Omental fat pad (tissue), 4 donors: Measurements from ENCODE around the gene SSB. TPM values are rescaled to one million over a fixed set of nuclear protein-coding genes. Genes with fewer than 3 reads are reported as not detected.

Experiments used
- ATAC-seq: fragments of 150-250 bp; one replicate; pipeline ENCODE4 v1.9.1; 2016; ENCODE audit warnings: mild to moderate bottlenecking, moderate library complexity; ENCODE audit not compliant: low FRiP score
- DNase-seq: peaks from one replicate; pipeline ENCODE4 v3.0.0-alpha.2; 2019; ENCODE audit warnings: low spot score
- total RNA-seq, 4 donors: library from RNA; depleted of rRNA; stranded (reverse); fragments of >200 nt; gene quantifications; one replicate each; pipeline ENCODE4 v1.1.0, GENCODE V29; 2016
- TF ChIP-seq, protein P1 (sequence below), 3 donors: fragments of 450-650 bp; IDR thresholded peaks; one replicate each; pipeline ENCODE4 v1.5.1; 2016 to 2017; ENCODE audit warnings: antibody characterized with exemption in 3 of 3, mild to moderate bottlenecking in 3 of 3, moderate library complexity in 2 of 3

Gene SSB
- total RNA-seq, 4 donors from 2014 or later: 70.3 to 246 (median 111) TPM

DNA sequence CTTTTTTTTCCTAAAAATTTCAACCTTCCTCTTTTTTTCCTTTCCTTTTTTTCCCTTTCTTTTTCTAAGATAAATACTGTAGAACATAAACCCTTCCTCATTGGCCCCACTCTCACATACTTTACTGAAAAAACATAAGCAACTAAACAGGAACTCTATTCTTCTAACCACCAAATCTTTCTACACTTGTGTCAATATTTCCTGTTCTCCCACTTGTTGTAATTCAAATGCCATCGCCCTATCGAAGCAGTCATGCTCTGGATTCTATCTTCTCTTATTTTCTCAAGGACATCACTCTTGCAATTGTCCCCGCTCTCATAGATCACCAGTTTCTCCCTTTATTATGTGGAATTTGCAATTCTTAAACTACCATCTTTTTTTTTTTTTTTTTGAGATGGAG, 20.2 kb upstream of the SSB start:
- DNase-seq (no peak), ATAC-seq (no peak)
- TF ChIP-seq, protein P1, sequence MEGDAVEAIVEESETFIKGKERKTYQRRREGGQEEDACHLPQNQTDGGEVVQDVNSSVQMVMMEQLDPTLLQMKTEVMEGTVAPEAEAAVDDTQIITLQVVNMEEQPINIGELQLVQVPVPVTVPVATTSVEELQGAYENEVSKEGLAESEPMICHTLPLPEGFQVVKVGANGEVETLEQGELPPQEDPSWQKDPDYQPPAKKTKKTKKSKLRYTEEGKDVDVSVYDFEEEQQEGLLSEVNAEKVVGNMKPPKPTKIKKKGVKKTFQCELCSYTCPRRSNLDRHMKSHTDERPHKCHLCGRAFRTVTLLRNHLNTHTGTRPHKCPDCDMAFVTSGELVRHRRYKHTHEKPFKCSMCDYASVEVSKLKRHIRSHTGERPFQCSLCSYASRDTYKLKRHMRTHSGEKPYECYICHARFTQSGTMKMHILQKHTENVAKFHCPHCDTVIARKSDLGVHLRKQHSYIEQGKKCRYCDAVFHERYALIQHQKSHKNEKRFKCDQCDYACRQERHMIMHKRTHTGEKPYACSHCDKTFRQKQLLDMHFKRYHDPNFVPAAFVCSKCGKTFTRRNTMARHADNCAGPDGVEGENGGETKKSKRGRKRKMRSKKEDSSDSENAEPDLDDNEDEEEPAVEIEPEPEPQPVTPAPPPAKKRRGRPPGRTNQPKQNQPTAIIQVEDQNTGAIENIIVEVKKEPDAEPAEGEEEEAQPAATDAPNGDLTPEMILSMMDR (IDR thresholded peaks at IDR 0.05): no peak

DNA sequence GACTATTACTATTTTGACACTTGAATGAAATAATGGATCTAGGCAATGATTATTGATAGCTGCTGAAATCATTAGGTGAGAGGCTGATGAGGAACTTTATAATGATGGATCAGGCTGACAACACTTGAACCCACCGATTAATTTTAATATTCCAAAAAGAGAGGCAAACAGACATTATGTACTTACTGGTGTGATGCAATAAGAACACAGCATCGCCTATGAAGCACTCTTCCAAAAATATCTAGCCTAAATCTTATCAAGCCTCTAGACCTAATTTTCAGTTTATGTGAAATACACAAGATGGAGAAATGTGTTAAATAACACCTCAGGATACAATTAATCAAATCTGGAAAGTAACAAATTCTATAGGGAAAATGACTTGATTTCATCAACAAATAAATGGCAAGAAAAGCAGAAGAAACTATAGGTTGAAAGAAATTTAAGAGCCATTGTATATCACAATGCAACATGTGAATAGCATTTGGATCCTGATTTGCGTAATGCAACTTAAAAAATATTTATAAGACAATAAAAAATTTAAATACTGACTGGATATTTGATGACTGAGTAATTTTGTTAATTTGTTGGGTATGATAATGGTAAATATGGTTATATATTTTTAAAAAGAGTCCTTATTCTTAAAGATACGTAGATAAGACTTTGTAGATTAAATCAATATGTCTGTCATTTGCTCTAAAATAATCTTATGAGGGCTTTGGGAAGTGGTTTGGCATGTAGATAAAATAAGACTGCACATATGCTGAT, 17.2 kb upstream of the SSB start:
- ATAC-seq: no peak
- DNase-seq: no peak
- TF ChIP-seq, protein P1 (IDR thresholded peaks at IDR 0.05): no peak

DNA sequence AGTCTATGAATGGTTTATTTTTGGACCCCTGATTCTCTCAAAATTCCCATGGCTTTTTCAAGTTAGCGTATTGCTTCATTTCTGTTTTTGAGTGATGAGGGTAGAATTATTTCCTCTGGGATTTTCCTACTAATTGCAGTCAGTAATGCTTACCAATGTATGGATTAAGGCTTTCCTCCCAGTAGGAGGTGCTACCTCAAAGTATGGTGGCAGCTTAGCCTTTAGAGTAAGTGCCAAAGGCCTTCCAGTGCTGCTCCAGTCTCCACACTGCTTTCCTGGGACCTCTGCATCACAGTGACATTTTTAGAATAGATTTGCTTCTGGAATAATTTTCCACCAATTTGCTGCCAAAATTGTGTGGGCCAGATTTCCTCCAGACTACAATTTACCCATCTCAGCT, 16.2 kb upstream of the SSB start:
- TF ChIP-seq, protein P1 (IDR thresholded peaks at IDR 0.05): no peak
- no peak for DNase-seq
- no peak for ATAC-seq

DNA sequence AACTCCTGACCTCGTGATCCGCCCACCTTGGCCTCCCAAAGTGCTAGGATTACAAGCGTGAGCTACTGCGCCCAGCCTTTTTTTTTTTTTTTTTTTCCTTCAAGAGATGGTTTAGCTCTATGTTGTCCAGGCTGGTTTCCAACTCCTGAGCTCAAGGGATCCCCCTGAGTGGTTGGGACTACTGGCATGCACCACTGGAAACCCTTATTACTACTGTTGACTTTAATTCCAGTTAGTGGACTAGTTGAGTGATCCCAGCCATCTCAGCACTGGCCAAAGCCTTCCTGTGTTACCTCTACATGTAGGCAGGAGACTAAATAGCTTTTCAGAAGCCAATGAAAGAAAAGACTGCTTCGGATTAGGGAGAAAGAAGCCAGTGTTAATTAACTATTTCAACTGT, 8.1 kb upstream of the SSB start:
- DNase-seq (no peak), ATAC-seq (no peak)
- TF ChIP-seq, protein P1 (IDR thresholded peaks at IDR 0.05): no peak

DNA sequence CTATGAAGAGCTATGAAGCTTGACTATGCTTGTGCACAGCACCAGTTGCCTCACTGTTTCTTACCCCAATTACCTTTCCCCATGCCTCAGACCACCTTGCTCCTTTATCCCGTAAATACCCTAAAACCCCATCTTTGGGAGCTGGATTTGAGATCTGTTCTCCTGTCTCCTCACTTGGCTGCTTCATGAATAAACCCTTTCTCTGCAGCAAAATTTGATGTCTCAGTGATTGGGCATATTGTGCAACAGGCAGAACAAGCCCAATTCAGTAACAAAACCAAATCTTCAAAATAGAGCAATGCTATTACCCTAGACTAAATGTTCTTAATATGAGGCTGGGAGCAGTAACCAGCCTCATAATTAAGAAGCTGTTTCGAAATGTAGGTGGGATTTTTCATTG, 3.5 kb upstream of the SSB start:
- TF ChIP-seq, protein P1 (IDR thresholded peaks at IDR 0.05): no peak
- no peak for ATAC-seq
- no peak for DNase-seq

DNA sequence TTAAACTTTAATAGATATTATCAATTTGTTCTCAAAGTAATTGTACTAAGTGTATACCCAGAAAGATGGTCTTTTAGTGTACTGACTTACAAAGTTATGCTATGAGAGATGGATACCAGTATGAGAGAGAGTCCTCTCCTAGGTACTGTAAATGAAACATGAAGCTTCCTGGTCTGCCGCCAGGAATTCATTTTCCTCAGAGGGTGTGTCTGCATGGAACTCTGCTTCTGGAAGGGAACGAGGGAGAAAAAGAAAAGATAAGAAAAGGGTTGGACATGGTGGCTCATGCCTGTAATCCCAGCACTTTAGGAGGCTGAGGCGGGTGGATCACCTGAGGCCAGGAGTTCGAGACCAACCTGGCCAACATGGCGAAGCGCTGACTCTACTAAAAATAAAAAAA, 2.2 kb upstream of the SSB start:
- TF ChIP-seq, protein P1 (IDR thresholded peaks at IDR 0.05): no peak
- ATAC-seq (no peak), DNase-seq (no peak)

DNA sequence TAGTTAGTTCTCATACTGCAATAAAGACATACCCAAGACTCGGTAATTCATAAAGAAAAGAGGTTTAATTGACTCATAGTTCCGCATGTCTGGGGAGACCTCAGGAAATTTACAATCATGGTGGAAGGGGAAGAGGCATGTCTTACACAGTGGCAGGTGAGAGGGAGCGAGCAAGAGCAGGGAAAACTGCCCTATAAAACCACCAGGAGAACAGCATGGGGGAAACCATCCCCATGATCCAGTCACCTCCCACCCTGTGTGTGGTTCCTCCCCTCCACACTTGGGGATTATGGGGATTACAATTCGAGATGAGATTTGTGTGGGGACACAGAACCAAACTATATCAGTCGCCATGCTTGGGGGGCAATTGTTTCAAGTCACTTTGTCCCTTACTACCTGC, 1.1 kb upstream of the SSB start:
- TF ChIP-seq, protein P1 (IDR thresholded peaks at IDR 0.05): no peak
- ATAC-seq (no peak), DNase-seq (no peak)
